GM18861 (cell line): ENCODE data around the gene KANSL1L.

Experiments
- ATAC-seq: cut with Tn5 transposase; IDR thresholded peaks from one replicate; pipeline ENCODE4 v1.9.1; 2021; ENCODE audit not compliant: unreplicated experiment

KANSL1L gene

GRCh38 chr2:210002158-210003157 is 168.8 kb downstream of the KANSL1L start, which contains the start of gene RPE:
TSS of gene RPE (plus strand) at chr2:210002638. CDS start at chr2:210002662, 24 bp downstream.
- ATAC-seq, result peak; percentile 99

GRCh38 chr2:210000464-210001324 is 170.5 kb downstream of the KANSL1L start:
- ATAC-seq, result no peak

GRCh38 chr2:209998596-209998995 is 172.6 kb downstream of the KANSL1L start:
- no peak for ATAC-seq

- no peak for ATAC-seq
Observed at GRCh38 chr2:209993968-209994367, 177.2 kb downstream of the KANSL1L start.

- peak; percentile 47 for ATAC-seq
Observed at GRCh38 chr2:209990838-209991237, 180.4 kb downstream of the KANSL1L start.

GRCh38 chr2:209988010-209988409 is 183.2 kb downstream of the KANSL1L start:
- ATAC-seq, result peak; percentile 60

- no peak for ATAC-seq
Observed at GRCh38 chr2:209986415-209986814, 184.8 kb downstream of the KANSL1L start.

GRCh38 chr2:209985874-209986273 is 185.3 kb downstream of the KANSL1L start:
- ATAC-seq, result no peak

GRCh38 chr2:209984291-209984690 is 186.9 kb downstream of the KANSL1L start:
- ATAC-seq, result no peak

GRCh38 chr2:209977386-209978239 is 193.6 kb downstream of the KANSL1L start:
- ATAC-seq, result peak; percentile 57

- peak; percentile 82 for ATAC-seq
Observed at GRCh38 chr2:209976698-209977385, 194.4 kb downstream of the KANSL1L start.

GRCh38 chr2:209974576-209974975 is 196.6 kb downstream of the KANSL1L start:
- no peak for ATAC-seq

GRCh38 chr2:209973328-209973727 is 197.9 kb downstream of the KANSL1L start:
- ATAC-seq, result no peak
